K562 (cell line): ENCODE results near the gene TNN. TPM values are rescaled to one million over a fixed set of nuclear protein-coding genes. Genes with fewer than 3 reads are reported as not detected.

ENCODE experiments used
- ATAC-seq: fragments of 200-7000 bp; cut with Tn5 transposase; 3 replicates; pipeline ENCODE4 v1.9.1; 2020; ENCODE audit warnings: moderate library complexity
- BruUV-seq: library from RNA; stranded (reverse); fragments of 400-500 nt; replicated peaks from 2 replicates; lab custom pipeline; 2021; lab: Mats Ljungman, UMichigan
- CTCF ChIA-PET: fragments of 300-600 bp; formaldehyde crosslinking; extraction: SDS; loops from one replicate; lab custom pipeline; 2021; ENCODE audit warnings: low intra/inter-chr PET ratio; lab: Yijun Ruan, JAX
- POLR2A ChIA-PET: fragments of 300-600, 350-650 bp; sonication (Branson Sonifier 250); formaldehyde crosslinking; extraction: SDS; loops from one replicate; lab custom pipeline; 2021; ENCODE audit warnings: antibody characterized with exemption, inconsistent platforms; lab: Yijun Ruan, JAX
- DNase-seq, 4 experiments: peaks; one replicate each; pipeline versions ENCODE4 v3.0.0 to v3.0.0-alpha.2; 2011 to 2018; ENCODE audit warnings: low spot score in 3 of 4, mixed read lengths in 3 of 4; ENCODE audit errors: extremely low read depth in 1 of 4
- FAIRE-seq: peaks from 2 replicates; lab custom pipeline; 2011; peaks lifted over from hg19 to GRCh38; lab: Jason Lieb, UNC
- H2AFZ ChIP-seq: 2 replicates; pipeline ENCODE4 v1.6.0; 2011; ENCODE audit warnings: low read depth, low read length, control low read depth, inconsistent platforms
- H3K27ac ChIP-seq: fragments of 200-600 bp; 3 replicates; pipeline ENCODE4 v1.8.0; 2011; ENCODE audit warnings: low read depth, mild to moderate bottlenecking, control low read depth, inconsistent platforms, low read length, moderate library complexity, mixed read lengths; ENCODE audit errors: extremely low read depth
- H3K27me3 ChIP-seq, 2 experiments: fragments of 300-600 bp in 1 of 2; 2 replicates in 1 of 2; 3 replicates in 1 of 2; pipeline versions ENCODE4 v1.6.0 to v1.8.0; 2011; ENCODE audit warnings: inconsistent platforms in 2 of 2, low read length in 2 of 2, mild to moderate bottlenecking in 1 of 2, mixed read lengths in 1 of 2, moderate library complexity in 1 of 2; ENCODE audit not compliant: control insufficient read depth in 2 of 2, insufficient read depth in 2 of 2
- H3K36me3 ChIP-seq: fragments of 300-600 bp; 3 replicates; pipeline ENCODE4 v1.8.0; 2011; ENCODE audit warnings: mild to moderate bottlenecking, low read length, inconsistent platforms; ENCODE audit not compliant: control insufficient read depth, insufficient read depth
- H3K4me1 ChIP-seq, 2 experiments: fragments of 200-600 bp in 1 of 2; replicated peaks in 1 of 2; 2 replicates in 1 of 2; 3 replicates in 1 of 2; pipeline versions ENCODE4 v1.5.1 to v1.8.0; 2011; ENCODE audit warnings: inconsistent platforms in 2 of 2, low read length in 2 of 2, mild to moderate bottlenecking in 1 of 2, mixed read lengths in 1 of 2, moderate library complexity in 1 of 2; ENCODE audit not compliant: control insufficient read depth in 2 of 2, insufficient read depth in 2 of 2
- H3K4me2 ChIP-seq: 2 replicates; pipeline ENCODE4 v1.6.1; 2011; ENCODE audit warnings: low read length, control low read depth, inconsistent platforms, mixed read lengths; ENCODE audit not compliant: insufficient read depth
- H3K4me3 ChIP-seq: fragments of 200-600 bp; sonication (generic), shearing (Covaris generic); 2 replicates; pipeline ENCODE4 v1.5.1; 2016; ENCODE audit warnings: control low read depth, inconsistent platforms
- H3K79me2 ChIP-seq: fragments of 200-600 bp; 3 replicates; pipeline ENCODE4 v1.8.0; 2011; ENCODE audit warnings: low read length, inconsistent platforms; ENCODE audit not compliant: control insufficient read depth, insufficient read depth
- H3K9ac ChIP-seq, 2 experiments: 2 replicates each; pipeline versions ENCODE4 v1.6.0 to v1.6.1; 2011; ENCODE audit warnings: low read depth in 2 of 2, low read length in 2 of 2, control low read depth in 1 of 2, inconsistent platforms in 1 of 2, mild to moderate bottlenecking in 1 of 2, mixed read lengths in 1 of 2; ENCODE audit not compliant: insufficient read depth in 1 of 2
- H3K9me1 ChIP-seq: one replicate; pipeline ENCODE4 v1.6.0; 2011; ENCODE audit warnings: inconsistent platforms, mild to moderate bottlenecking, low read length, moderate library complexity; ENCODE audit not compliant: control insufficient read depth, insufficient read depth
- H3K9me3 ChIP-seq: replicated peaks from 2 replicates; pipeline ENCODE4 v1.5.1; 2011; ENCODE audit warnings: low read depth, low read length, inconsistent platforms; ENCODE audit not compliant: control insufficient read depth, insufficient read depth
- H4K20me1 ChIP-seq: replicated peaks from 2 replicates; pipeline ENCODE4 v1.6.1; 2011; ENCODE audit warnings: low read length, inconsistent platforms, mixed read lengths; ENCODE audit not compliant: control insufficient read depth, insufficient read depth
- ARID3B ChIP-seq: fragments of 250-450 bp; sonication (Bioruptor Pico); IDR thresholded peaks from 2 replicates; pipeline ENCODE4 v1.4.0; 2020; ENCODE audit warnings: borderline replicate concordance
- BRF2 ChIP-seq: IDR thresholded peaks from 3 replicates; pipeline ENCODE4 v1.6.1; 2011; ENCODE audit warnings: borderline replicate concordance, mild to moderate bottlenecking; ENCODE audit not compliant: insufficient read length, insufficient read depth
- CBX3 ChIP-seq, 2 experiments: IDR thresholded peaks; 1 replicate in 1 of 2; 2 replicates in 1 of 2; pipeline ENCODE4 v1.6.1; 2012; ENCODE audit warnings: inconsistent platforms in 2 of 2, low read length in 2 of 2, borderline replicate concordance in 1 of 2, control low read depth in 1 of 2
- DNMT1 ChIP-seq: fragments of 450-650 bp; IDR thresholded peaks from 2 replicates; pipeline ENCODE4 v1.6.1; 2016; ENCODE audit warnings: antibody characterized with exemption, mild to moderate bottlenecking
- ERF ChIP-seq: fragments of 450-650 bp; formaldehyde crosslinking; IDR thresholded peaks from 2 replicates; pipeline ENCODE4 v1.4.0; 2020; ENCODE audit warnings: mild to moderate bottlenecking, mixed read lengths
- FOXP4 ChIP-seq: sonication (generic); formaldehyde crosslinking; IDR thresholded peaks from 2 replicates; pipeline ENCODE4 v1.8.0; 2022; ENCODE audit warnings: mild to moderate bottlenecking, missing genetic modification reagents, borderline replicate concordance
- HDAC1 ChIP-seq, 2 experiments: fragments of 450-650 bp; IDR thresholded peaks; 2 replicates each; pipeline ENCODE4 v1.6.1; 2016 to 2017; ENCODE audit warnings: inconsistent platforms in 1 of 2, mild to moderate bottlenecking in 1 of 2, moderate library complexity in 1 of 2
- MEIS2 ChIP-seq: fragments of 450-650 bp; IDR thresholded peaks from 2 replicates; pipeline ENCODE4 v1.6.1; 2014; ENCODE audit warnings: mild to moderate bottlenecking; ENCODE audit not compliant: partially characterized antibody
- NR2C2 ChIP-seq, 2 experiments: fragments of 200-800 bp in 1 of 2; sonication (Bioruptor generic) in 1 of 2; sonication (generic) in 1 of 2; formaldehyde crosslinking in 1 of 2; IDR thresholded peaks; 2 replicates each; pipeline versions ENCODE4 v1.6.1 to v1.8.0; 2016 to 2022; ENCODE audit warnings: mild to moderate bottlenecking in 1 of 2, missing compliant biosample characterization in 1 of 2, missing genetic modification characterization in 1 of 2, missing genetic modification reagents in 1 of 2
- SMAD4 ChIP-seq: fragments of 250-450 bp; sonication (Bioruptor Pico); conservative IDR thresholded peaks from 2 replicates; pipeline ENCODE4 v1.8.0; 2021; ENCODE audit warnings: inconsistent platforms, mild to moderate bottlenecking, moderate library complexity
- TARDBP ChIP-seq: fragments of 450-650 bp; IDR thresholded peaks from 2 replicates; pipeline ENCODE4 v1.6.1; 2016
- YBX1 ChIP-seq: fragments of 450-650 bp; IDR thresholded peaks from 2 replicates; pipeline ENCODE4 v1.7.1; 2016; ENCODE audit warnings: mild to moderate bottlenecking
- ZNF121 ChIP-seq: sonication (generic); formaldehyde crosslinking; conservative IDR thresholded peaks from 2 replicates; pipeline ENCODE4 v1.8.0; 2022; ENCODE audit warnings: missing genetic modification reagents
- ZNF668 ChIP-seq: fragments of 250-450 bp; sonication (Bioruptor Pico); IDR thresholded peaks from 2 replicates; pipeline ENCODE4 v1.8.0; 2022; ENCODE audit warnings: mild to moderate bottlenecking, inconsistent platforms
- ZNF764 ChIP-seq: fragments of 250-450 bp; sonication (Bioruptor Pico); IDR thresholded peaks from 2 replicates; pipeline ENCODE4 v1.4.0; 2020; ENCODE audit warnings: low read depth, mild to moderate bottlenecking, moderate library complexity
- WGBS: fragments of 100-300 bp; shearing (Covaris generic); methylation state at CpG from one replicate; pipeline ENCODE4 v1.1.6; 2016; ENCODE audit warnings: low coverage, mixed read lengths; ENCODE audit not compliant: insufficient coverage; ENCODE audit errors: missing lambda C conversion rate; 5-methylcytosine and 5-hydroxymethylcytosine counted together
- in situ Hi-C: fragments of 300-500 bp; cut with MboI; formaldehyde crosslinking; loops from 4 replicates; pipeline ENCODE4 v1.15.0; 2018; ENCODE audit warnings: inconsistent platforms, mixed read lengths
- intact Hi-C: fragments of 100-400 bp; cut with micrococcal nuclease; formaldehyde crosslinking; loops from 2 replicates; pipeline ENCODE4 v1.14.2; 2022
- polyA plus RNA-seq, 8 experiments: library from polyadenylated mRNA; depleted of rRNA in 4 of 8; stranded (reverse) in 5 of 8; unstranded in 3 of 8; fragments of >200 nt; fragmentation: Nextera tagmentation in 2 of 8; fragmentation: Illumina TruSeq in 1 of 8; extraction: Ambion mirVana in 2 of 8; extraction: Trizol in 1 of 8; gene quantifications; 2 replicates each; pipeline versions ENCODE4 v1.2.1 to v1.2.3, GENCODE V29; 2011 to 2014; ENCODE audit warnings: inconsistent platforms in 1 of 8, missing spikeins in 1 of 8
- total RNA-seq, 7 experiments: library from RNA; depleted of rRNA in 6 of 7; stranded (reverse); fragments of >200 nt in 6 of 7; fragmentation: Illumina TruSeq in 2 of 7; extraction: Trizol in 2 of 7; gene quantifications; 2 replicates each; pipeline versions ENCODE4 v1.2.1 to v1.2.3, GENCODE V29; 2011 to 2021; ENCODE audit warnings: low replicate concordance in 1 of 7

TNN gene
- total and polyA plus RNA-seq, 9 of the 15 experiments (the other 6 are each of a cell fraction or from before 2014, with no cell fraction given) = 0.01 to 0.09 (median 0.07) TPM; not detected in 4

- TF ChIP-seq ERF (CRISPR knock-in tag) (no peak), ZNF121 (CRISPR knock-in tag) (no peak), YBX1 (no peak), ZNF668 (CRISPR knock-in tag) (no peak), ZNF764 (CRISPR knock-in tag) (no peak), NR2C2 (CRISPR knock-in tag; IDR thresholded peaks at IDR 0.05) (no peak), NR2C2 (tag; IDR thresholded peaks at IDR 0.05) (peak; percentile 39; the same call in 1 of the 2 replicates), MEIS2 (peak; percentile 20)
These were observed 28.5 kb downstream of the TNN start (continued) for GRCh38 chr1:175095978-175096607.

GRCh38 chr1:175097361-175097760, 29.7 kb downstream of the TNN start:
- Histone ChIP-seq H3K4me1 (no peaks in the 10 kb centered on the region; a peak in 1 of 5 replicates), H3K9ac (no peak overlapping the region), H2AFZ (no peak overlapping the region), H3K36me3 (no peaks in the 10 kb centered on the region), H3K4me2 (no peak overlapping the region), H4K20me1 (no peaks in the 10 kb centered on the region), H3K9me3 (no peaks in the 10 kb centered on the region), H3K4me3 (no peak overlapping the region), H3K27ac (no peak overlapping the region), H3K27me3 (peaks cover 9 to 18% of the 10 kb centered on the region in 2 experiments), H3K79me2 (no peaks in the 10 kb centered on the region), H3K9me1 (no peaks in the 10 kb centered on the region)
- intact Hi-C loops (no loop called here), in situ Hi-C loops (no loop called here)
- no peak for ATAC-seq
- under 1% methylated on average over 9 of the region's 9 CpGs for WGBS
- DNase-seq = no peak
- FAIRE-seq = no peak
- no TSS peak for BruUV-seq
- POLR2A ChIA-PET = interaction anchor here (0.7 to 1.4 kb wide), 2 partner anchors 13 to 159 kb away, joined by 3 read pairs; no protein-coding TSS in a partner anchor
- CTCF ChIA-PET = no interaction called here
- TF ChIP-seq HDAC1 (IDR thresholded peaks at IDR 0.05) (no peak), BRF2 (no peak), TARDBP (no peak), ARID3B (CRISPR knock-in tag) (no peak), FOXP4 (CRISPR knock-in tag) (no peak), DNMT1 (no peak), CBX3 (IDR thresholded peaks at IDR 0.05; ENCODE audit: borderline replicate concordance in 1 of 2, low read length in 2 of 2) (no peak), SMAD4 (no peak)
